Endothelial cell of umbilical vein (primary cell): ENCODE measurements around the gene ASRGL1. TPM values are rescaled to one million over a fixed set of nuclear protein-coding genes. Genes with fewer than 3 reads are reported as not detected.

Experiments used
- BruUV-seq: library from RNA; stranded (reverse); fragments of 400-500 nt; replicated peaks from 2 replicates; lab custom pipeline; 2021; lab: Mats Ljungman, UMichigan
- CTCF ChIA-PET: fragments of 300-600, 350-600 bp; sonication (Branson Sonifier 250); formaldehyde crosslinking; loops from one replicate; lab custom pipeline; 2021; ENCODE audit warnings: antibody characterized with exemption, inconsistent platforms; lab: Charles Lee
- POLR2A ChIA-PET: fragments of 300-600, 350-600 bp; sonication (Branson Sonifier 250); formaldehyde crosslinking; loops from one replicate; lab custom pipeline; 2021; ENCODE audit warnings: antibody characterized with exemption, inconsistent platforms; lab: Charles Lee
- DNase-seq: peaks from one replicate; pipeline ENCODE4 v3.0.0-alpha.2; 2011; ENCODE audit warnings: low read depth, low spot score
- FAIRE-seq: peaks from 2 replicates; lab custom pipeline; 2011; peaks lifted over from hg19 to GRCh38; lab: Jason Lieb, UNC
- H2AFZ ChIP-seq: 2 replicates; pipeline ENCODE4 v1.6.0; 2012; ENCODE audit warnings: low read depth, low read length, control low read depth, inconsistent platforms
- H3K27ac ChIP-seq: 2 replicates; pipeline ENCODE4 v1.5.1; 2011; ENCODE audit warnings: low read depth, mild to moderate bottlenecking, control low read depth, low read length, moderate library complexity; ENCODE audit not compliant: insufficient read depth
- H3K27me3 ChIP-seq, 2 experiments: 2 replicates each; pipeline versions ENCODE4 v1.6.0 to v1.6.1; 2011; ENCODE audit warnings: low read length in 2 of 2, mixed read lengths in 1 of 2; ENCODE audit not compliant: control insufficient read depth in 2 of 2, insufficient read depth in 2 of 2
- H3K36me3 ChIP-seq, 2 experiments: 2 replicates in 1 of 2; 3 replicates in 1 of 2; pipeline ENCODE4 v1.5.1; 2011; ENCODE audit warnings: low read length in 2 of 2, mild to moderate bottlenecking in 1 of 2, moderate library complexity in 1 of 2; ENCODE audit not compliant: control insufficient read depth in 2 of 2, insufficient read depth in 2 of 2; ENCODE audit errors: extremely low read depth in 1 of 2
- H3K4me1 ChIP-seq: 3 replicates; pipeline ENCODE4 v1.5.1; 2011; ENCODE audit warnings: mild to moderate bottlenecking, low read length; ENCODE audit not compliant: control insufficient read depth, insufficient read depth; ENCODE audit errors: extremely low read depth
- H3K4me2 ChIP-seq: 2 replicates; pipeline ENCODE4 v1.6.1; 2011; ENCODE audit warnings: low read length, control low read depth, mixed read lengths; ENCODE audit not compliant: insufficient read depth
- H3K4me3 ChIP-seq, 3 experiments: fragments of 200-600 bp in 1 of 3; sonication (generic), shearing (Covaris generic) in 1 of 3; replicated peaks in 1 of 3; 2 replicates each; pipeline ENCODE4 v1.5.1; 2011 to 2016; ENCODE audit warnings: control low read depth in 3 of 3, low read length in 3 of 3, mild to moderate bottlenecking in 2 of 3, inconsistent platforms in 1 of 3, low read depth in 1 of 3, moderate library complexity in 1 of 3; ENCODE audit not compliant: insufficient read depth in 1 of 3
- H3K79me2 ChIP-seq: 2 replicates; pipeline ENCODE4 v1.6.0; 2012; ENCODE audit warnings: low read length, inconsistent platforms; ENCODE audit not compliant: control insufficient read depth, insufficient read depth
- H3K9ac ChIP-seq: replicated peaks from 2 replicates; pipeline ENCODE3; 2011; ENCODE audit warnings: low read length, control low read depth; ENCODE audit not compliant: insufficient read depth; ENCODE audit errors: extremely low read depth
- H3K9me1 ChIP-seq: replicated peaks from 3 replicates; pipeline ENCODE4 v1.6.0; 2011; ENCODE audit warnings: mild to moderate bottlenecking, low read length; ENCODE audit not compliant: control insufficient read depth, insufficient read depth; ENCODE audit errors: extremely low read depth
- H3K9me3 ChIP-seq: replicated peaks from 2 replicates; pipeline ENCODE4 v1.5.1; 2012; ENCODE audit warnings: low read length, inconsistent platforms; ENCODE audit not compliant: control insufficient read depth, insufficient read depth
- H4K20me1 ChIP-seq: replicated peaks from 2 replicates; pipeline ENCODE3; 2011; ENCODE audit warnings: mild to moderate bottlenecking, low read length; ENCODE audit not compliant: control insufficient read depth, insufficient read depth; ENCODE audit errors: extremely low read depth
- CTCF ChIP-seq, 2 donors: IDR thresholded peaks; 1 replicate in 1 of 2; 2 replicates in 1 of 2; pipeline ENCODE4 v1.5.1; 2011; ENCODE audit warnings: low read length in 2 of 2, mild to moderate bottlenecking in 2 of 2, moderate library complexity in 2 of 2, control low read depth in 1 of 2, inconsistent platforms in 1 of 2, low read depth in 1 of 2; ENCODE audit not compliant: insufficient read depth in 1 of 2; ENCODE audit errors: extremely low read depth in 1 of 2
- EZH2 ChIP-seq: IDR thresholded peaks from 2 replicates; pipeline ENCODE4 v1.6.1; 2012; ENCODE audit warnings: borderline replicate concordance, low read depth, mild to moderate bottlenecking, moderate library complexity, low read length, inconsistent platforms; ENCODE audit not compliant: severe bottlenecking
- FOS ChIP-seq: IDR thresholded peaks from 2 replicates; pipeline ENCODE4 v1.6.1; 2011; ENCODE audit warnings: mild to moderate bottlenecking, low read length, moderate library complexity, borderline replicate concordance; ENCODE audit not compliant: insufficient read depth
- GATA2 ChIP-seq: IDR thresholded peaks from 2 replicates; pipeline ENCODE4 v1.7.0; 2011; ENCODE audit warnings: low read depth, mild to moderate bottlenecking, moderate library complexity, mixed read lengths, low read length; ENCODE audit not compliant: insufficient read length, insufficient read depth
- JUN ChIP-seq: IDR thresholded peaks from 2 replicates; pipeline ENCODE4 v1.6.1; 2011; ENCODE audit warnings: borderline replicate concordance, low read depth; ENCODE audit not compliant: insufficient read length, insufficient read depth
- MAX ChIP-seq: IDR thresholded peaks from 2 replicates; pipeline ENCODE4 v1.6.1; 2011; ENCODE audit not compliant: insufficient read depth, insufficient read length
- MYC ChIP-seq: IDR thresholded peaks from one replicate; pipeline ENCODE4 v1.6.1; 2011; ENCODE audit warnings: mild to moderate bottlenecking, low read depth, low read length
- POLR2A ChIP-seq: IDR thresholded peaks from 2 replicates; pipeline ENCODE4 v1.6.1; 2012; ENCODE audit warnings: low read depth, mild to moderate bottlenecking, control low read depth, low read length
- POLR2AphosphoS5 ChIP-seq: IDR thresholded peaks from 2 replicates; pipeline ENCODE4 v1.6.1; 2012; ENCODE audit warnings: low read depth, mild to moderate bottlenecking, control low read depth, low read length, moderate library complexity; ENCODE audit not compliant: insufficient read depth
- dilution Hi-C: fragments of 300-500 bp; cut with MboI; formaldehyde crosslinking; loops from one replicate; pipeline ENCODE4 v1.15.0; 2019; ENCODE audit warnings: low sequenced_read_pairs; ENCODE audit not compliant: extremely low pct_ligation_motif_present
- intact Hi-C: fragments of 100-400 bp; cut with micrococcal nuclease; formaldehyde crosslinking; loops from one replicate; pipeline ENCODE4 v1.10.0; 2022
- polyA plus RNA-seq, 4 experiments: library from polyadenylated mRNA; depleted of rRNA in 3 of 4; stranded (reverse) in 3 of 4; unstranded in 1 of 4; fragments of >200 nt; gene quantifications; 2 replicates each; pipeline versions ENCODE4 v1.2.1 to v1.2.3, GENCODE V29; 2011 to 2012; ENCODE audit warnings: missing spikeins in 1 of 4
- total RNA-seq: library from RNA; stranded (reverse); gene quantifications from 2 replicates; pipeline ENCODE4 v1.2.3, GENCODE V29; 2021

The ASRGL1 gene
- total and polyA plus RNA-seq, 2 donors (not counting 3 experiments of a cell fraction or from before 2014, with no cell fraction given) = 33.1 to 36.0 TPM

- dilution Hi-C loops (no loop called here), intact Hi-C loops (no loop called here)
- Histone ChIP-seq H2AFZ (no peak overlapping the region), H4K20me1 (no peaks in the 10 kb centered on the region), H3K36me3 (no peaks in the 10 kb centered on the region), H3K27me3 (no peaks in the 10 kb centered on the region), H3K9me1 (no peaks in the 10 kb centered on the region), H3K27ac (no peak overlapping the region), H3K4me2 (no peak overlapping the region), H3K9ac (no peak overlapping the region), H3K79me2 (no peaks in the 10 kb centered on the region), H3K4me1 (no peaks in the 10 kb centered on the region), H3K9me3 (no peaks in the 10 kb centered on the region), H3K4me3 (no peak overlapping the region)
- no TSS peak for BruUV-seq
- CTCF ChIA-PET = interaction anchor here (3.3 kb wide), 1 partner anchor 32 kb away, joined by 13 read pairs; no protein-coding TSS in a partner anchor
- POLR2A ChIA-PET = no interaction called here
- FAIRE-seq = no peak
- no peak for DNase-seq
- TF ChIP-seq MYC = no peak
- no peak for TF ChIP-seq EZH2
- no peak for TF ChIP-seq JUN
- no peak for TF ChIP-seq MAX
- no peak for TF ChIP-seq POLR2A
- TF ChIP-seq GATA2 = no peak
- TF ChIP-seq CTCF (IDR thresholded peaks at IDR 0.05; ENCODE audit: extremely low read depth in 1 of 2, insufficient read depth in 1 of 2, low read depth in 1 of 2, low read length in 2 of 2) = no peak
- TF ChIP-seq POLR2AphosphoS5 = no peak
- no peak for TF ChIP-seq FOS
Measured at GRCh38 chr11:62372871-62373270, 35.6 kb downstream of the ASRGL1 start.
